WTC11 (cell line): Measurements from ENCODE around the gene FRS2. TPM values are rescaled to one million over a fixed set of nuclear protein-coding genes. Genes with fewer than 3 reads are reported as not detected.

ENCODE experiments used
- ATF1 ChIP-seq: sonication (generic); formaldehyde crosslinking; IDR thresholded peaks from 2 replicates; pipeline ENCODE4 v1.8.1; 2023; ENCODE audit warnings: mild to moderate bottlenecking, moderate library complexity, missing genetic modification reagents
- CREM ChIP-seq: sonication (generic); formaldehyde crosslinking; IDR thresholded peaks from 2 replicates; pipeline ENCODE4 v1.8.1; 2022; ENCODE audit warnings: mild to moderate bottlenecking, missing genetic modification reagents, moderate library complexity
- FOXK1 ChIP-seq: sonication (generic); formaldehyde crosslinking; IDR thresholded peaks from 2 replicates; pipeline ENCODE4 v1.8.0; 2022; ENCODE audit warnings: mild to moderate bottlenecking, moderate library complexity, missing genetic modification reagents
- GRHL2 ChIP-seq: fragments of 250-450 bp; sonication (Bioruptor Pico); IDR thresholded peaks from 2 replicates; pipeline ENCODE4 v1.8.0; 2022; ENCODE audit warnings: mild to moderate bottlenecking, moderate library complexity; ENCODE audit not compliant: insufficient replicate concordance, severe bottlenecking
- GTF2I ChIP-seq: fragments of 250-450 bp; sonication (Bioruptor Pico); conservative IDR thresholded peaks from 2 replicates; pipeline ENCODE4 v1.4.0; 2021; ENCODE audit warnings: mild to moderate bottlenecking
- HMGA2 ChIP-seq: fragments of 250-450 bp; sonication (Bioruptor Pico); IDR thresholded peaks from 2 replicates; pipeline ENCODE4 v1.4.0; 2021; ENCODE audit warnings: mild to moderate bottlenecking, moderate library complexity
- MYBL2 ChIP-seq: sonication (generic); formaldehyde crosslinking; IDR thresholded peaks from 2 replicates; pipeline ENCODE4 v1.8.1; 2023; ENCODE audit warnings: mild to moderate bottlenecking, moderate library complexity, missing genetic modification reagents
- NFYB ChIP-seq: sonication (generic); formaldehyde crosslinking; conservative IDR thresholded peaks from 2 replicates; pipeline ENCODE4 v1.8.0; 2022; ENCODE audit warnings: low read depth, missing genetic modification reagents
- NR2C2 ChIP-seq: sonication (generic); formaldehyde crosslinking; IDR thresholded peaks from 2 replicates; pipeline ENCODE4 v1.8.0; 2022; ENCODE audit warnings: mild to moderate bottlenecking, missing genetic modification reagents
- PRRX2 ChIP-seq: fragments of 250-450 bp; sonication (Bioruptor Pico); IDR thresholded peaks from 2 replicates; pipeline ENCODE4 v1.8.0; 2021; ENCODE audit warnings: mild to moderate bottlenecking
- RELA ChIP-seq: sonication (generic); formaldehyde crosslinking; IDR thresholded peaks from 2 replicates; pipeline ENCODE4 v1.8.1; 2022; ENCODE audit warnings: missing genetic modification reagents, mild to moderate bottlenecking, borderline replicate concordance
- SMAD3 ChIP-seq: sonication (generic); formaldehyde crosslinking; IDR thresholded peaks from 2 replicates; pipeline ENCODE4 v1.8.0; 2022; ENCODE audit warnings: missing genetic modification reagents, mild to moderate bottlenecking, borderline replicate concordance
- TP53 ChIP-seq: sonication (generic); formaldehyde crosslinking; IDR thresholded peaks from 2 replicates; pipeline ENCODE4 v1.8.1; 2023; ENCODE audit warnings: mild to moderate bottlenecking, missing genetic modification reagents
- ZNF138 ChIP-seq: sonication (generic); formaldehyde crosslinking; conservative IDR thresholded peaks from 2 replicates; pipeline ENCODE4 v1.8.1; 2022; ENCODE audit warnings: mild to moderate bottlenecking, moderate library complexity, missing genetic modification reagents
- ZNF232 ChIP-seq: sonication (generic); formaldehyde crosslinking; IDR thresholded peaks from 2 replicates; pipeline ENCODE4 v1.8.0; 2022; ENCODE audit warnings: mild to moderate bottlenecking, missing genetic modification reagents
- ZNF416 ChIP-seq: fragments of 250-450 bp; sonication (Bioruptor Pico); IDR thresholded peaks from 2 replicates; pipeline ENCODE4 v1.9.0; 2021; ENCODE audit warnings: mild to moderate bottlenecking, inconsistent platforms
- total RNA-seq: library from RNA; stranded (reverse); gene quantifications from 3 replicates; pipeline ENCODE4 v1.2.3, GENCODE V29; 2021
- TF ChIP-seq, protein P1 (sequence below): sonication (generic); formaldehyde crosslinking; IDR thresholded peaks from 2 replicates; pipeline ENCODE4 v1.8.1; 2023; ENCODE audit warnings: mild to moderate bottlenecking, missing genetic modification reagents, moderate library complexity
- TF ChIP-seq, protein P2 (sequence below): sonication (generic); formaldehyde crosslinking; IDR thresholded peaks from 2 replicates; pipeline ENCODE4 v1.8.1; 2022; ENCODE audit warnings: low read depth, mild to moderate bottlenecking, moderate library complexity, missing genetic modification reagents, borderline replicate concordance
- TF ChIP-seq, protein P3 (sequence below): sonication (generic); formaldehyde crosslinking; IDR thresholded peaks from 2 replicates; pipeline ENCODE4 v1.8.1; 2022; ENCODE audit warnings: low read depth, missing genetic modification reagents, borderline replicate concordance
- TF ChIP-seq, protein P4 (sequence below): sonication (generic); formaldehyde crosslinking; IDR thresholded peaks from 2 replicates; pipeline ENCODE4 v1.8.1; 2022; ENCODE audit warnings: missing genetic modification reagents, borderline replicate concordance
- TF ChIP-seq, protein P5 (sequence below): fragments of 250-450 bp; sonication (Bioruptor Pico); IDR thresholded peaks from 2 replicates; pipeline ENCODE4 v1.9.0; 2021; ENCODE audit warnings: mild to moderate bottlenecking, borderline replicate concordance
- TF ChIP-seq, protein P6 (sequence below): sonication (generic); formaldehyde crosslinking; IDR thresholded peaks from 2 replicates; pipeline ENCODE4 v1.8.0; 2023; ENCODE audit warnings: mild to moderate bottlenecking, missing genetic modification reagents
- TF ChIP-seq, protein P7 (sequence below): sonication (generic); formaldehyde crosslinking; IDR thresholded peaks from 2 replicates; pipeline ENCODE4 v1.8.1; 2023; ENCODE audit warnings: mild to moderate bottlenecking, missing genetic modification reagents, moderate library complexity
- TF ChIP-seq, protein P8 (sequence below): sonication (generic); formaldehyde crosslinking; IDR thresholded peaks from 2 replicates; pipeline ENCODE4 v1.8.0; 2022; ENCODE audit warnings: mild to moderate bottlenecking, missing genetic modification reagents

FRS2 gene
- total RNA-seq, 1 experiment from 2014 or later: 26.1 TPM

DNA sequence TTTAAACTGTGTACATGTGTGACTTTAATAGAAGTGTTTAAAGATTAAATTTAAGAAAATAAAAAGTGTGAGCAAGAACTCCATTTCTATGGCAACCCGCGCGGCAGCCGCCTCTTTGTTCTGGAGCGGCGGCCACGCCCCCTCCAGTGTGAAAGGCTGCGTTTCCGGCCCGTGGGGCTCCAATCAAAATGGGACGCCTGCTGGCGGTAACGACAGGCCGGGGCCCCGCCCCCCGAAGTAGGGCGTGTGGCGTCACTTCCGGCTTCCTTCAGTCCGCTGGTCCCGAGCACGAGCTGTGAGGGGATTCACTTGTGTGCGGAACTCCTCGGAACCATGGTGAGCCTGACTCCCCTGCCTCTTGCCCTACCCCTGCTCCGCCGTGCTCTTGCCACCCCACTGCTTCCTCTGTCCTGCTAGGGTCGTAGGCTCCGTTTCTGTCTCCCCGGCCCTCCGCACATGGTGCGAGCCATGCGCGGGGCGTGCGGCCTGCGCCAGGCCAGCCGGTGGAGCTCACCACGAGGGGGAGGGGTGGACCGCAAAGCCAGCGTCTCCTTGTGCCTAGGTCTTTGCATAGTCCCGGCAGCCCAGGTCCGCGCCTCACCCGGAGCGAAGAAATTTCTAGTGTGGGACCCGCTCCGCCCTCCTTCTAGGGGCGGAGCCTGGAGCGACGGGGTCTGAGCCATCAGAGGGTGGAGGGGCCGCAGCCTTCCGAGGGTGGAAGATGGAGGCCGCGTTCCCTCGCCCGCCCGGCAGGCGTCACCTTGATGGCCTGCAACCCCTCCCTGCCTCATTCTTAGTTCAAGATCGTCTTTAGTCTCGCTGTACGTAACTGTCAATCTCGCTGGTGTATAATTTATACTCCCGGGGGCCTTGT is 115.2 kb downstream of the FRS2 start, which contains the start of gene CCT2 (continued):
- TF ChIP-seq, protein P1, sequence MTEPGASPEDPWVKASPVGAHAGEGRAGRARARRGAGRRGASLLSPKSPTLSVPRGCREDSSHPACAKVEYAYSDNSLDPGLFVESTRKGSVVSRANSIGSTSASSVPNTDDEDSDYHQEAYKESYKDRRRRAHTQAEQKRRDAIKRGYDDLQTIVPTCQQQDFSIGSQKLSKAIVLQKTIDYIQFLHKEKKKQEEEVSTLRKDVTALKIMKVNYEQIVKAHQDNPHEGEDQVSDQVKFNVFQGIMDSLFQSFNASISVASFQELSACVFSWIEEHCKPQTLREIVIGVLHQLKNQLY (CRISPR knock-in tag): no peak
- TF ChIP-seq NR2C2 (no peak), SMAD3 (CRISPR knock-in tag) (peak; percentile 60; the same call in 1 of the 2 replicates), ZNF138 (no peak), ATF1 (CRISPR knock-in tag) (0 out of 2 replicates have a peak, but pooled peaks have one; percentile 70), ZNF416 (CRISPR knock-in tag) (0 out of 2 replicates have a peak, but pooled peaks have one; percentile 58), MYBL2 (CRISPR knock-in tag) (0 out of 2 replicates have a peak, but pooled peaks have one; percentile 68), HMGA2 (CRISPR knock-in tag) (no peak), GRHL2 (CRISPR knock-in tag) (no peak), TP53 (CRISPR knock-in tag) (no peak), CREM (CRISPR knock-in tag) (peak; percentile 80), GTF2I (no peak), NFYB (CRISPR knock-in tag) (peak; percentile 54; the same call in 1 of the 2 replicates), ZNF232 (CRISPR knock-in tag) (0 out of 2 replicates have a peak, but pooled peaks have one; percentile 62), FOXK1 (peak; percentile 73), RELA (CRISPR knock-in tag) (no peak), PRRX2 (CRISPR knock-in tag) (peak; percentile 74; the same call in 1 of the 2 replicates)
- TF ChIP-seq, protein P2, sequence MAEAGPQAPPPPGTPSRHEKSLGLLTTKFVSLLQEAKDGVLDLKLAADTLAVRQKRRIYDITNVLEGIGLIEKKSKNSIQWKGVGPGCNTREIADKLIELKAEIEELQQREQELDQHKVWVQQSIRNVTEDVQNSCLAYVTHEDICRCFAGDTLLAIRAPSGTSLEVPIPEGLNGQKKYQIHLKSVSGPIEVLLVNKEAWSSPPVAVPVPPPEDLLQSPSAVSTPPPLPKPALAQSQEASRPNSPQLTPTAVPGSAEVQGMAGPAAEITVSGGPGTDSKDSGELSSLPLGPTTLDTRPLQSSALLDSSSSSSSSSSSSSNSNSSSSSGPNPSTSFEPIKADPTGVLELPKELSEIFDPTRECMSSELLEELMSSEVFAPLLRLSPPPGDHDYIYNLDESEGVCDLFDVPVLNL: 0 out of 2 replicates have a peak, but pooled peaks have one; percentile 19
- TF ChIP-seq, protein P3, sequence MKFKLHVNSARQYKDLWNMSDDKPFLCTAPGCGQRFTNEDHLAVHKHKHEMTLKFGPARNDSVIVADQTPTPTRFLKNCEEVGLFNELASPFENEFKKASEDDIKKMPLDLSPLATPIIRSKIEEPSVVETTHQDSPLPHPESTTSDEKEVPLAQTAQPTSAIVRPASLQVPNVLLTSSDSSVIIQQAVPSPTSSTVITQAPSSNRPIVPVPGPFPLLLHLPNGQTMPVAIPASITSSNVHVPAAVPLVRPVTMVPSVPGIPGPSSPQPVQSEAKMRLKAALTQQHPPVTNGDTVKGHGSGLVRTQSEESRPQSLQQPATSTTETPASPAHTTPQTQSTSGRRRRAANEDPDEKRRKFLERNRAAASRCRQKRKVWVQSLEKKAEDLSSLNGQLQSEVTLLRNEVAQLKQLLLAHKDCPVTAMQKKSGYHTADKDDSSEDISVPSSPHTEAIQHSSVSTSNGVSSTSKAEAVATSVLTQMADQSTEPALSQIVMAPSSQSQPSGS (CRISPR knock-in tag): no peak
- TF ChIP-seq, protein P4, sequence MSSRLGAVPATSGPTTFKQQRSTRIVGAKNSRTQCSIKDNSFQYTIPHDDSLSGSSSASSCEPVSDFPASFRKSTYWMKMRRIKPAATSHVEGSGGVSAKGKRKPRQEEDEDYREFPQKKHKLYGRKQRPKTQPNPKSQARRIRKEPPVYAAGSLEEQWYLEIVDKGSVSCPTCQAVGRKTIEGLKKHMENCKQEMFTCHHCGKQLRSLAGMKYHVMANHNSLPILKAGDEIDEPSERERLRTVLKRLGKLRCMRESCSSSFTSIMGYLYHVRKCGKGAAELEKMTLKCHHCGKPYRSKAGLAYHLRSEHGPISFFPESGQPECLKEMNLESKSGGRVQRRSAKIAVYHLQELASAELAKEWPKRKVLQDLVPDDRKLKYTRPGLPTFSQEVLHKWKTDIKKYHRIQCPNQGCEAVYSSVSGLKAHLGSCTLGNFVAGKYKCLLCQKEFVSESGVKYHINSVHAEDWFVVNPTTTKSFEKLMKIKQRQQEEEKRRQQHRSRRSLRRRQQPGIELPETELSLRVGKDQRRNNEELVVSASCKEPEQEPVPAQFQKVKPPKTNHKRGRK: no peak
- TF ChIP-seq, protein P5, sequence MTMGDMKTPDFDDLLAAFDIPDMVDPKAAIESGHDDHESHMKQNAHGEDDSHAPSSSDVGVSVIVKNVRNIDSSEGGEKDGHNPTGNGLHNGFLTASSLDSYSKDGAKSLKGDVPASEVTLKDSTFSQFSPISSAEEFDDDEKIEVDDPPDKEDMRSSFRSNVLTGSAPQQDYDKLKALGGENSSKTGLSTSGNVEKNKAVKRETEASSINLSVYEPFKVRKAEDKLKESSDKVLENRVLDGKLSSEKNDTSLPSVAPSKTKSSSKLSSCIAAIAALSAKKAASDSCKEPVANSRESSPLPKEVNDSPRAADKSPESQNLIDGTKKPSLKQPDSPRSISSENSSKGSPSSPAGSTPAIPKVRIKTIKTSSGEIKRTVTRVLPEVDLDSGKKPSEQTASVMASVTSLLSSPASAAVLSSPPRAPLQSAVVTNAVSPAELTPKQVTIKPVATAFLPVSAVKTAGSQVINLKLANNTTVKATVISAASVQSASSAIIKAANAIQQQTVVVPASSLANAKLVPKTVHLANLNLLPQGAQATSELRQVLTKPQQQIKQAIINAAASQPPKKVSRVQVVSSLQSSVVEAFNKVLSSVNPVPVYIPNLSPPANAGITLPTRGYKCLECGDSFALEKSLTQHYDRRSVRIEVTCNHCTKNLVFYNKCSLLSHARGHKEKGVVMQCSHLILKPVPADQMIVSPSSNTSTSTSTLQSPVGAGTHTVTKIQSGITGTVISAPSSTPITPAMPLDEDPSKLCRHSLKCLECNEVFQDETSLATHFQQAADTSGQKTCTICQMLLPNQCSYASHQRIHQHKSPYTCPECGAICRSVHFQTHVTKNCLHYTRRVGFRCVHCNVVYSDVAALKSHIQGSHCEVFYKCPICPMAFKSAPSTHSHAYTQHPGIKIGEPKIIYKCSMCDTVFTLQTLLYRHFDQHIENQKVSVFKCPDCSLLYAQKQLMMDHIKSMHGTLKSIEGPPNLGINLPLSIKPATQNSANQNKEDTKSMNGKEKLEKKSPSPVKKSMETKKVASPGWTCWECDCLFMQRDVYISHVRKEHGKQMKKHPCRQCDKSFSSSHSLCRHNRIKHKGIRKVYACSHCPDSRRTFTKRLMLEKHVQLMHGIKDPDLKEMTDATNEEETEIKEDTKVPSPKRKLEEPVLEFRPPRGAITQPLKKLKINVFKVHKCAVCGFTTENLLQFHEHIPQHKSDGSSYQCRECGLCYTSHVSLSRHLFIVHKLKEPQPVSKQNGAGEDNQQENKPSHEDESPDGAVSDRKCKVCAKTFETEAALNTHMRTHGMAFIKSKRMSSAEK (CRISPR knock-in tag): peak; percentile 82; the same call in 1 of the 2 replicates
- TF ChIP-seq, protein P6, sequence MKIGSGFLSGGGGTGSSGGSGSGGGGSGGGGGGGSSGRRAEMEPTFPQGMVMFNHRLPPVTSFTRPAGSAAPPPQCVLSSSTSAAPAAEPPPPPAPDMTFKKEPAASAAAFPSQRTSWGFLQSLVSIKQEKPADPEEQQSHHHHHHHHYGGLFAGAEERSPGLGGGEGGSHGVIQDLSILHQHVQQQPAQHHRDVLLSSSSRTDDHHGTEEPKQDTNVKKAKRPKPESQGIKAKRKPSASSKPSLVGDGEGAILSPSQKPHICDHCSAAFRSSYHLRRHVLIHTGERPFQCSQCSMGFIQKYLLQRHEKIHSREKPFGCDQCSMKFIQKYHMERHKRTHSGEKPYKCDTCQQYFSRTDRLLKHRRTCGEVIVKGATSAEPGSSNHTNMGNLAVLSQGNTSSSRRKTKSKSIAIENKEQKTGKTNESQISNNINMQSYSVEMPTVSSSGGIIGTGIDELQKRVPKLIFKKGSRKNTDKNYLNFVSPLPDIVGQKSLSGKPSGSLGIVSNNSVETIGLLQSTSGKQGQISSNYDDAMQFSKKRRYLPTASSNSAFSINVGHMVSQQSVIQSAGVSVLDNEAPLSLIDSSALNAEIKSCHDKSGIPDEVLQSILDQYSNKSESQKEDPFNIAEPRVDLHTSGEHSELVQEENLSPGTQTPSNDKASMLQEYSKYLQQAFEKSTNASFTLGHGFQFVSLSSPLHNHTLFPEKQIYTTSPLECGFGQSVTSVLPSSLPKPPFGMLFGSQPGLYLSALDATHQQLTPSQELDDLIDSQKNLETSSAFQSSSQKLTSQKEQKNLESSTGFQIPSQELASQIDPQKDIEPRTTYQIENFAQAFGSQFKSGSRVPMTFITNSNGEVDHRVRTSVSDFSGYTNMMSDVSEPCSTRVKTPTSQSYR (CRISPR knock-in tag): no peak; the same call in none of the 2 replicates
- TF ChIP-seq, protein P7, sequence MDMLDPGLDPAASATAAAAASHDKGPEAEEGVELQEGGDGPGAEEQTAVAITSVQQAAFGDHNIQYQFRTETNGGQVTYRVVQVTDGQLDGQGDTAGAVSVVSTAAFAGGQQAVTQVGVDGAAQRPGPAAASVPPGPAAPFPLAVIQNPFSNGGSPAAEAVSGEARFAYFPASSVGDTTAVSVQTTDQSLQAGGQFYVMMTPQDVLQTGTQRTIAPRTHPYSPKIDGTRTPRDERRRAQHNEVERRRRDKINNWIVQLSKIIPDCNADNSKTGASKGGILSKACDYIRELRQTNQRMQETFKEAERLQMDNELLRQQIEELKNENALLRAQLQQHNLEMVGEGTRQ (CRISPR knock-in tag): no peak
- TF ChIP-seq, protein P8, sequence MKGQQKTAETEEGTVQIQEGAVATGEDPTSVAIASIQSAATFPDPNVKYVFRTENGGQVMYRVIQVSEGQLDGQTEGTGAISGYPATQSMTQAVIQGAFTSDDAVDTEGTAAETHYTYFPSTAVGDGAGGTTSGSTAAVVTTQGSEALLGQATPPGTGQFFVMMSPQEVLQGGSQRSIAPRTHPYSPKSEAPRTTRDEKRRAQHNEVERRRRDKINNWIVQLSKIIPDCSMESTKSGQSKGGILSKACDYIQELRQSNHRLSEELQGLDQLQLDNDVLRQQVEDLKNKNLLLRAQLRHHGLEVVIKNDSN (CRISPR knock-in tag): peak; percentile 54; the same call in 1 of the 2 replicates
